Endothelial cell of umbilical vein (primary cell): ENCODE data around the gene NLRP9. TPM values are rescaled to one million over a fixed set of nuclear protein-coding genes. Genes with fewer than 3 reads are reported as not detected.

Experiments
- BruUV-seq: library from RNA; stranded (reverse); fragments of 400-500 nt; replicated peaks from 2 replicates; lab custom pipeline; 2021; lab: Mats Ljungman, UMichigan
- CTCF ChIA-PET: fragments of 300-600, 350-600 bp; sonication (Branson Sonifier 250); formaldehyde crosslinking; loops from one replicate; lab custom pipeline; 2021; ENCODE audit warnings: antibody characterized with exemption, inconsistent platforms; lab: Charles Lee
- POLR2A ChIA-PET: fragments of 300-600, 350-600 bp; sonication (Branson Sonifier 250); formaldehyde crosslinking; loops from one replicate; lab custom pipeline; 2021; ENCODE audit warnings: antibody characterized with exemption, inconsistent platforms; lab: Charles Lee
- DNase-seq: peaks from one replicate; pipeline ENCODE4 v3.0.0-alpha.2; 2011; ENCODE audit warnings: low read depth, low spot score
- FAIRE-seq: peaks from 2 replicates; lab custom pipeline; 2011; peaks lifted over from hg19 to GRCh38; lab: Jason Lieb, UNC
- H2AFZ ChIP-seq: 2 replicates; pipeline ENCODE4 v1.6.0; 2012; ENCODE audit warnings: low read depth, low read length, control low read depth, inconsistent platforms
- H3K27ac ChIP-seq: 2 replicates; pipeline ENCODE4 v1.5.1; 2011; ENCODE audit warnings: low read depth, mild to moderate bottlenecking, control low read depth, low read length, moderate library complexity; ENCODE audit not compliant: insufficient read depth
- H3K27me3 ChIP-seq, 2 experiments: 2 replicates each; pipeline versions ENCODE4 v1.6.0 to v1.6.1; 2011; ENCODE audit warnings: low read length in 2 of 2, mixed read lengths in 1 of 2; ENCODE audit not compliant: control insufficient read depth in 2 of 2, insufficient read depth in 2 of 2
- H3K36me3 ChIP-seq, 2 experiments: 2 replicates in 1 of 2; 3 replicates in 1 of 2; pipeline ENCODE4 v1.5.1; 2011; ENCODE audit warnings: low read length in 2 of 2, mild to moderate bottlenecking in 1 of 2, moderate library complexity in 1 of 2; ENCODE audit not compliant: control insufficient read depth in 2 of 2, insufficient read depth in 2 of 2; ENCODE audit errors: extremely low read depth in 1 of 2
- H3K4me1 ChIP-seq: 3 replicates; pipeline ENCODE4 v1.5.1; 2011; ENCODE audit warnings: mild to moderate bottlenecking, low read length; ENCODE audit not compliant: control insufficient read depth, insufficient read depth; ENCODE audit errors: extremely low read depth
- H3K4me2 ChIP-seq: 2 replicates; pipeline ENCODE4 v1.6.1; 2011; ENCODE audit warnings: low read length, control low read depth, mixed read lengths; ENCODE audit not compliant: insufficient read depth
- H3K4me3 ChIP-seq, 3 experiments: fragments of 200-600 bp in 1 of 3; sonication (generic), shearing (Covaris generic) in 1 of 3; replicated peaks in 1 of 3; 2 replicates each; pipeline ENCODE4 v1.5.1; 2011 to 2016; ENCODE audit warnings: control low read depth in 3 of 3, low read length in 3 of 3, mild to moderate bottlenecking in 2 of 3, inconsistent platforms in 1 of 3, low read depth in 1 of 3, moderate library complexity in 1 of 3; ENCODE audit not compliant: insufficient read depth in 1 of 3
- H3K79me2 ChIP-seq: 2 replicates; pipeline ENCODE4 v1.6.0; 2012; ENCODE audit warnings: low read length, inconsistent platforms; ENCODE audit not compliant: control insufficient read depth, insufficient read depth
- H3K9ac ChIP-seq: replicated peaks from 2 replicates; pipeline ENCODE3; 2011; ENCODE audit warnings: low read length, control low read depth; ENCODE audit not compliant: insufficient read depth; ENCODE audit errors: extremely low read depth
- H3K9me1 ChIP-seq: replicated peaks from 3 replicates; pipeline ENCODE4 v1.6.0; 2011; ENCODE audit warnings: mild to moderate bottlenecking, low read length; ENCODE audit not compliant: control insufficient read depth, insufficient read depth; ENCODE audit errors: extremely low read depth
- H3K9me3 ChIP-seq: replicated peaks from 2 replicates; pipeline ENCODE4 v1.5.1; 2012; ENCODE audit warnings: low read length, inconsistent platforms; ENCODE audit not compliant: control insufficient read depth, insufficient read depth
- H4K20me1 ChIP-seq: replicated peaks from 2 replicates; pipeline ENCODE3; 2011; ENCODE audit warnings: mild to moderate bottlenecking, low read length; ENCODE audit not compliant: control insufficient read depth, insufficient read depth; ENCODE audit errors: extremely low read depth
- CTCF ChIP-seq, 2 donors: IDR thresholded peaks; 1 replicate in 1 of 2; 2 replicates in 1 of 2; pipeline ENCODE4 v1.5.1; 2011; ENCODE audit warnings: low read length in 2 of 2, mild to moderate bottlenecking in 2 of 2, moderate library complexity in 2 of 2, control low read depth in 1 of 2, inconsistent platforms in 1 of 2, low read depth in 1 of 2; ENCODE audit not compliant: insufficient read depth in 1 of 2; ENCODE audit errors: extremely low read depth in 1 of 2
- EZH2 ChIP-seq: IDR thresholded peaks from 2 replicates; pipeline ENCODE4 v1.6.1; 2012; ENCODE audit warnings: borderline replicate concordance, low read depth, mild to moderate bottlenecking, moderate library complexity, low read length, inconsistent platforms; ENCODE audit not compliant: severe bottlenecking
- FOS ChIP-seq: IDR thresholded peaks from 2 replicates; pipeline ENCODE4 v1.6.1; 2011; ENCODE audit warnings: mild to moderate bottlenecking, low read length, moderate library complexity, borderline replicate concordance; ENCODE audit not compliant: insufficient read depth
- GATA2 ChIP-seq: IDR thresholded peaks from 2 replicates; pipeline ENCODE4 v1.7.0; 2011; ENCODE audit warnings: low read depth, mild to moderate bottlenecking, moderate library complexity, mixed read lengths, low read length; ENCODE audit not compliant: insufficient read length, insufficient read depth
- JUN ChIP-seq: IDR thresholded peaks from 2 replicates; pipeline ENCODE4 v1.6.1; 2011; ENCODE audit warnings: borderline replicate concordance, low read depth; ENCODE audit not compliant: insufficient read length, insufficient read depth
- MAX ChIP-seq: IDR thresholded peaks from 2 replicates; pipeline ENCODE4 v1.6.1; 2011; ENCODE audit not compliant: insufficient read depth, insufficient read length
- MYC ChIP-seq: IDR thresholded peaks from one replicate; pipeline ENCODE4 v1.6.1; 2011; ENCODE audit warnings: mild to moderate bottlenecking, low read depth, low read length
- POLR2A ChIP-seq: IDR thresholded peaks from 2 replicates; pipeline ENCODE4 v1.6.1; 2012; ENCODE audit warnings: low read depth, mild to moderate bottlenecking, control low read depth, low read length
- POLR2AphosphoS5 ChIP-seq: IDR thresholded peaks from 2 replicates; pipeline ENCODE4 v1.6.1; 2012; ENCODE audit warnings: low read depth, mild to moderate bottlenecking, control low read depth, low read length, moderate library complexity; ENCODE audit not compliant: insufficient read depth
- dilution Hi-C: fragments of 300-500 bp; cut with MboI; formaldehyde crosslinking; loops from one replicate; pipeline ENCODE4 v1.15.0; 2019; ENCODE audit warnings: low sequenced_read_pairs; ENCODE audit not compliant: extremely low pct_ligation_motif_present
- intact Hi-C: fragments of 100-400 bp; cut with micrococcal nuclease; formaldehyde crosslinking; loops from one replicate; pipeline ENCODE4 v1.10.0; 2022
- polyA plus RNA-seq, 4 experiments: library from polyadenylated mRNA; depleted of rRNA in 3 of 4; stranded (reverse) in 3 of 4; unstranded in 1 of 4; fragments of >200 nt; gene quantifications; 2 replicates each; pipeline versions ENCODE4 v1.2.1 to v1.2.3, GENCODE V29; 2011 to 2012; ENCODE audit warnings: missing spikeins in 1 of 4
- total RNA-seq: library from RNA; stranded (reverse); gene quantifications from 2 replicates; pipeline ENCODE4 v1.2.3, GENCODE V29; 2021

The NLRP9 gene
- total and polyA plus RNA-seq, 2 donors (not counting 3 experiments of a cell fraction or from before 2014, with no cell fraction given) = not detected

- DNase-seq (no peak), FAIRE-seq (no peak)
- dilution Hi-C loops = no loop called here
- Histone ChIP-seq H3K27ac (no peak overlapping the region), H3K36me3 (no peaks in the 10 kb centered on the region), H4K20me1 (no peaks in the 10 kb centered on the region), H3K4me2 (no peak overlapping the region), H3K4me3 (no peak overlapping the region), H3K9me3 (no peaks in the 10 kb centered on the region), H3K9me1 (no peaks in the 10 kb centered on the region), H3K79me2 (no peaks in the 10 kb centered on the region), H3K9ac (no peak overlapping the region), H3K4me1 (no peaks in the 10 kb centered on the region), H3K27me3 (peaks cover 0 to 2% of the 10 kb centered on the region in 2 experiments), H2AFZ (no peak overlapping the region)
- POLR2A ChIA-PET = no interaction called here
- intact Hi-C loops = loop anchor here (10.0 kb wide), 1 partner anchor 629 kb away; no protein-coding TSS in a partner anchor
- CTCF ChIA-PET = no interaction called here
- no TSS peak for BruUV-seq
- TF ChIP-seq CTCF (IDR thresholded peaks at IDR 0.05; ENCODE audit: extremely low read depth in 1 of 2, insufficient read depth in 1 of 2, low read depth in 1 of 2, low read length in 2 of 2) (no peak), FOS (no peak), JUN (no peak), MYC (no peak), EZH2 (no peak), GATA2 (no peak), POLR2AphosphoS5 (no peak), POLR2A (no peak), MAX (no peak)
These were observed 32.2 kb downstream of the NLRP9 start for GRCh38 chr19:55705972-55706371.
